ENCODE data around the gene AARS2. TPM values are rescaled to one million over a fixed set of nuclear protein-coding genes. Genes with fewer than 3 reads are reported as not detected.
A peak's percentile ranks its signal among the peaks of the same experiment; 100 is the strongest.

The AARS2 gene
- total and polyA plus RNA-seq, 2 experiments from 2014 or later: 12.6 to 17.6 TPM

DNA sequence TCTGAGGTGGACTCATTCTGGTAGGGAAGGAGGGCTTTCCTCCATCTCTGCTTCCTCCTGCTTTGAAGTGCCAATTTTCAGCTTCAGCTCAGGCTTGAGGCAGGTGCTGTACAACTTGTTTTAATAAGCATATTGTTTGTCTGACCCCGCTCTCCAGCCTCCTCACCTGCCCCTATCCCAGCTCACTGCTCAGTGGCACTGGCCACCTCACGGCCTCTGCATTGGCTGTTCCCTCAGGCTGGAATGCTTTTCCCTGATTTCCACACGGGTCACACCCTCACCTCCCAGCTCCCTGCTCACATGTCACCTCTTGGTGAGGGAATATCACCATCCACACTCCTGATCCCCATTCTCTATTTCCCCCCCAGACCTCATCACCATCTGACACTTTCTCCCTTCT lies 14.3 kb downstream of the AARS2 start:
- WGBS (ENCODE audit: low lambda C conversion rate, missing lambda C conversion rate): 91% methylated on average over 3 of the region's 3 CpGs
- peaks cover 49% of the 10 kb centered on the region for H3K27me3 ChIP-seq

DNA sequence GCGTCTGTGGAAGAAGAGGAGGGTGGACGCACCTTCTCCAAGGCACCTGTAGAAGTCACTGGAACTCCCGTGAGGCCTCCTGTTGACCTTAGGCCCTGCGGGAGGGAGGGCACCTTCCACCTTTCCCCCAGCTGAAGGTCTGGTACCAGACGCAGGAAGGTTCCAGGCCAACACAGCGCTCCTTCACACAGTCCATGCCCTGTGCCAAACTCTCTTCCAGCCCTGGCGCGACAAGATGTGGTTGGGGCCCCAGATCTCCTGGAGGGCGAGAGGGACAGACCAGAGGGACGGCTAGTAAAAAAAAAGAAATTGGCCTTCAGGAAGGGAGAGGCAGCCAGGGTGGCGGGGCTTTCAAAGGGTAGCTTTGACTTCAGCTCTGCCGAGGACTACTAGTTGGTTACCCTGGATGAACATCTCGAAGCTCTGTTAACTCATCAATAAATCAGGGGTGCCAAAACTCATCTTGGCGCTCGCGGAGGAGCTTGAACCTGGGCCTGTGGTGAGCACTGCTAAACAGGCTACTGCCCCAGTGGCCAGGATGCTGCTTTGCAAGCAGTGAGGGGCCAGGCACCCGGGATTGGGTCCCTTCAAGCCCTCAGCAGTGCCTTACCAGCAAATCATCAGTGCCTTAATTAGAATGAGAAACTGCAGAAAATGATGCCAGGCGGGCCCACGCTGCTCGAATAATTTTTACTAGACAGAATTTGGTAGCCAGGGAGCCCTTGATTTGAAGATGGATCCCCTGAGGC lies 14.9 kb downstream of the AARS2 start:
- no peaks in the 10 kb centered on the region for H3K9me2 ChIP-seq (replicated peaks; ENCODE audit: insufficient read depth)
- DNase-seq (ENCODE audit: low spot score): no peak
- peaks cover 3% of the 10 kb centered on the region for H3K4me1 ChIP-seq (ENCODE audit: insufficient read depth)
- H3K27ac ChIP-seq: no peak overlapping the region
- no peaks in the 10 kb centered on the region for H3K9me3 ChIP-seq (ENCODE audit: low read depth)
- H2AFZ ChIP-seq: no peak overlapping the region
- H3K79me2 ChIP-seq: no peaks in the 10 kb centered on the region
- peak overlapping the region; percentile 100 for H3K4me2 ChIP-seq
- TF ChIP-seq EZH2phosphoT487 (IDR thresholded peaks at IDR 0.05; ENCODE audit: low read depth, severe bottlenecking, unreplicated experiment) (no peak), EZH2 (IDR thresholded peaks at IDR 0.05; ENCODE audit: borderline replicate concordance) (no peak), CTCF (IDR thresholded peaks at IDR 0.05; ENCODE audit: poor library complexity) (no peak)
- H3K4me3 ChIP-seq: peak overlapping the region; percentile 36
- no peaks in the 10 kb centered on the region for H4K20me1 ChIP-seq (ENCODE audit: insufficient read depth, poor library complexity, severe bottlenecking)
- WGBS (ENCODE audit: low lambda C conversion rate, missing lambda C conversion rate): 43% methylated on average over 20 of the region's 20 CpGs
- H3K27me3 ChIP-seq: peaks cover 49% of the 10 kb centered on the region
- H3K36me3 ChIP-seq (replicated peaks; ENCODE audit: insufficient read depth, low read depth): no peaks in the 10 kb centered on the region

More for the DNA sequence above, 14.3 kb downstream of the AARS2 start:
- Histone ChIP-seq H3K27ac (no peak overlapping the region), H3K4me2 (no peak overlapping the region), H2AFZ (no peak overlapping the region), H3K4me3 (no peak overlapping the region), H4K20me1 (ENCODE audit: insufficient read depth, poor library complexity, severe bottlenecking) (no peaks in the 10 kb centered on the region), H3K9me3 (ENCODE audit: low read depth) (no peaks in the 10 kb centered on the region), H3K36me3 (replicated peaks; ENCODE audit: insufficient read depth, low read depth) (no peaks in the 10 kb centered on the region), H3K9me2 (replicated peaks; ENCODE audit: insufficient read depth) (no peaks in the 10 kb centered on the region), H3K4me1 (ENCODE audit: insufficient read depth) (peaks cover 3% of the 10 kb centered on the region), H3K79me2 (no peaks in the 10 kb centered on the region)
- no peak for DNase-seq (ENCODE audit: low spot score)
- TF ChIP-seq EZH2phosphoT487 (IDR thresholded peaks at IDR 0.05; ENCODE audit: low read depth, severe bottlenecking, unreplicated experiment) (no peak), CTCF (IDR thresholded peaks at IDR 0.05; ENCODE audit: poor library complexity) (no peak)

DNA sequence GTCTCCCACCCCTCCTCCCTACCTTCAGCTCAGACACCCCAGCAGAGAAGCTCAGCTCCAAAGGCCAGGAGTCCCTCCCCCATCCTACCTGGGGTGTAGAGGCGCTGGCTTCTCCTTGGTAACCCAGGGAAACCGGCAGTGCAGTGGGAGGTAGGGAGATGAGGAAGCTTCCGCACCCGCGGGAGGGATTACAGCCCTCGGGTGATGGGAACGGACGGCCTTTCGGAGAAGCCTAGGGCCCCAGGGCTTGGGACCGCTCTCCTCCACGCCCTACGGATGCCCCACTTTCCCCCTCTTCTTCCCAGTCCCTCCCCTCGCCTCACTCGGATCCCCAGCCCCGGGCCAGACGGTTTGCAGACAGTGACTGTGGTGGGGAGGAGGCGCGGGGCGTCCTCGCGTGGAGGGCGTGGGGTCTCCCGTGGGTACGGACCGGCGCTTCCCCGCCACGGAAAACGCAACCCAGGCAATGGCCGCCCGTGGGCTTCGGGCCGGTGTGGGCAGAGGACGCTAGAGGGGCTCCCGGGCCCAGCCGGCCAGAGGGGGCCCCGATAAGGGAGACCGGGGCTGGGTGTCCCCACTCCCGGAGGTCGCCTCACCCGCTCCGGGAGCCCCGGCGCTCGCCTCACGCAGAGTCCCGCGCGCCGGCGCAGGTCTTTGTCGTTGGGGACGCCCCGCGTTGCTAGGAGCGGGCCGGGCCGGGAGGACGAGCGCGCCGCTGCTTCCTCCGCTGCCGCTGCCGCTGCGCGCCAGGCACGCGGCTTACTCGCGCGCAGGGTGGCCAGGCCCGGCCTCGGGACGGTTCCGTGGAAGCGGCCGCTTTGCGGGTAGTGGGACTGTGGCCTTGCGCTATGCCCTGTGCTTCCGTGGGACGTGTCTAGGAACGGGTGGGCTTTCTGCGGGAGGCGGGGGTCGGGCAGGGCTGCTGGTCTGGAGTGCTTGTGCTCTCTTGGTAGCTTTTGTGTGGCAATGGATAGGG lies 15.8 kb downstream of the AARS2 start:
- no peaks in the 10 kb centered on the region for H3K9me3 ChIP-seq (ENCODE audit: low read depth)
- peak; percentile 70 for DNase-seq (ENCODE audit: low spot score)
- no peak overlapping the region for H2AFZ ChIP-seq
- H3K27me3 ChIP-seq: peaks cover 55% of the 10 kb centered on the region
- peaks cover 3% of the 10 kb centered on the region for H3K4me1 ChIP-seq (ENCODE audit: insufficient read depth)
- 2% methylated on average over 85 of the region's 86 CpGs for WGBS (ENCODE audit: low lambda C conversion rate, missing lambda C conversion rate)
- H3K27ac ChIP-seq: no peak overlapping the region
- no peak for TF ChIP-seq EZH2phosphoT487 (IDR thresholded peaks at IDR 0.05; ENCODE audit: low read depth, severe bottlenecking, unreplicated experiment)
- no peak for TF ChIP-seq CTCF (IDR thresholded peaks at IDR 0.05; ENCODE audit: poor library complexity)
- no peak for TF ChIP-seq EZH2 (IDR thresholded peaks at IDR 0.05; ENCODE audit: borderline replicate concordance)
- H3K9me2 ChIP-seq (replicated peaks; ENCODE audit: insufficient read depth): no peaks in the 10 kb centered on the region
- no peaks in the 10 kb centered on the region for H3K36me3 ChIP-seq (replicated peaks; ENCODE audit: insufficient read depth, low read depth)
- H3K4me2 ChIP-seq: peak overlapping the region; percentile 100
- no peaks in the 10 kb centered on the region for H4K20me1 ChIP-seq (ENCODE audit: insufficient read depth, poor library complexity, severe bottlenecking)
- H3K4me3 ChIP-seq: peak overlapping the region; percentile 36
- no peaks in the 10 kb centered on the region for H3K79me2 ChIP-seq

Data from hepatocyte (in vitro differentiated cells).